HUES64 (cell line): ENCODE data around the gene P3H4.

Experiments used
- H3K27ac ChIP-seq: 2 replicates; pipeline ENCODE4 v1.7.0; 2013; ENCODE audit warnings: low read depth, low read length, inconsistent platforms
- H3K27me3 ChIP-seq: 2 replicates; pipeline ENCODE4 v1.6.1; 2013; ENCODE audit warnings: mild to moderate bottlenecking, low read length; ENCODE audit not compliant: insufficient read depth
- H3K36me3 ChIP-seq: 2 replicates; pipeline ENCODE4 v1.6.1; 2013; ENCODE audit warnings: mild to moderate bottlenecking, low read length; ENCODE audit not compliant: insufficient read depth
- H3K4me1 ChIP-seq: 2 replicates; pipeline ENCODE4 v1.6.1; 2013; ENCODE audit warnings: mild to moderate bottlenecking, low read length, moderate library complexity; ENCODE audit not compliant: insufficient read depth
- H3K4me3 ChIP-seq: 2 replicates; pipeline ENCODE4 v1.5.1; 2013; ENCODE audit warnings: mild to moderate bottlenecking, low read length, moderate library complexity
- H3K9ac ChIP-seq: 2 replicates; pipeline ENCODE4 v1.6.1; 2013; ENCODE audit warnings: mild to moderate bottlenecking, low read depth, low read length
- H3K9me3 ChIP-seq: 2 replicates; pipeline ENCODE4 v1.6.1; 2013; ENCODE audit warnings: low read depth, low read length; ENCODE audit not compliant: insufficient read depth
- WGBS: fragments of 150-250, 120-280 bp; methylation state at CpG from one replicate; pipeline ENCODE4 v1.1.7; 2013; ENCODE audit warnings: missing lambda C conversion rate; 5-methylcytosine and 5-hydroxymethylcytosine counted together

The P3H4 gene

DNA sequence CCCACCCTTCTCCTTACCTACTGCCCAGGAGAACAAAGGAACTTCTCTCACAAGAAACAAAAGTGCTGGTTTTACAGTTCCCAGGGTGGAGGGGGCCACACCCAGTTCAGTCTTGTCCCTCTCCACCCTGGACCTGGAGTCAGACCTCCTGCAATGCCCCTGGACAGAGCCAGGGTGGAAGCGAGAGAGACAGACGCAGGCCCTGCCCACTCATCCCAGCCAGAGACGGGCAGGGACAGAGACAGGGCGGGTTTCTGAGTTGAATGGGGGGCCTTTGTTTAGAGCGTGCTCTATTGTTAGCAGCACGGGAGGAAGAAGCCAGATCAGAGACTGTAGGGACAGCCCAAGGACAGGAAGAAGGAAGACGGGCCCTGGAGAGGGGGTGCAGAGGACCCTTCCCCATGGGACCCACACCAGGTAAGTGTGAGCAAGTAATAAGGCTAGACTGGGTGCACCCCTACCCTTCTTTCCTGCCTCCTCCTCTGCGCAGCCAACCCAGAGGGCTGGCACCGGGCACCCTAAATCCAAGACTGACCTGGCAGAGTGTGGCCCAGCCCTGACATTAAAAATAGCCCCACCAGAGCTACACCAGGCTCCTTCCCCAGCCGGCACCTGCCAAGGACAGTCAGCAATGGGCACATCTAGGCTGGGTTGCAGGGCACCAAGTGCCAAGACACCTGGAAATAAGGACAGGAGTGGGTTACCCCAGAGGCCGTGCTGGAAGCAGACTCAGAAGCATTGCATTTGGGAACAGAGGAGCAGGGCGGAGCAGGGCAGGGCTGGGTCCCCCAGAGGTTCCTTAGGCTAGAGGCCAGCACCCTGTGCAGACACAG lies 36.1 kb downstream of the P3H4 start:
- H3K9ac ChIP-seq: peak overlapping the region; percentile 44
- no peaks in the 10 kb centered on the region for H3K9me3 ChIP-seq
- H3K36me3 ChIP-seq: peaks cover 14% of the 10 kb centered on the region
- 52% methylated on average over 12 of the region's 12 CpGs for WGBS
- peaks cover 45% of the 10 kb centered on the region for H3K4me1 ChIP-seq
- no peaks in the 10 kb centered on the region for H3K27me3 ChIP-seq
- no peak overlapping the region for H3K4me3 ChIP-seq
- H3K27ac ChIP-seq: peak overlapping the region; percentile 73

DNA sequence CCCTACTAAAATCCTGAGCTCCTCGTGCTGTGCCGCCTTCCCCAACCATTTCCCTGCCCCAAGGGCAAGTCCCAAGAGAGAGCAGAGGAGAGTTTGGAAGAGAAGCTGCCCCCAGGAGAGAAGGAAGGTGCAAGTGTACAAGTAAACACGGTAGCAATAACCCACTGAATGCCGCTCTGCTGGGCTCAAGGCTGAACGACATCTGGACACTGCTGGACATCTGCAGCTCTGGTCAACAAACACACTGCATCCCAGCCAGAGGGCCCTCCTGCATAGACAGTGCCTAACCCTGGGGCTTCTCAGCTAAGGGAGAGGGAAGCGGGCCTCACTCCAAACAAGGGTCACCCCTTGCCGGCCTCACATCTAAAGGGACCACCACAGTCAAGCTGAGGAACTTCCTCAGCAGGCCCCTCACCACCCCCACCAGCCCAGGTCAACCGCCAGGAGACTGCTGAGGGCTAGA lies 38.0 kb downstream of the P3H4 start:
- H3K27me3 ChIP-seq: no peaks in the 10 kb centered on the region
- no peaks in the 10 kb centered on the region for H3K9me3 ChIP-seq
- H3K4me1 ChIP-seq: peaks cover 45% of the 10 kb centered on the region
- 60% methylated on average over 7 of the region's 8 CpGs for WGBS
- H3K36me3 ChIP-seq: peaks cover 33% of the 10 kb centered on the region
- peak overlapping the region; percentile 32; the same call in 1 of the 2 replicates for H3K27ac ChIP-seq
- peak overlapping the region; percentile 40; the same call in 1 of the 2 replicates for H3K9ac ChIP-seq
- H3K4me3 ChIP-seq: no peak overlapping the region

DNA sequence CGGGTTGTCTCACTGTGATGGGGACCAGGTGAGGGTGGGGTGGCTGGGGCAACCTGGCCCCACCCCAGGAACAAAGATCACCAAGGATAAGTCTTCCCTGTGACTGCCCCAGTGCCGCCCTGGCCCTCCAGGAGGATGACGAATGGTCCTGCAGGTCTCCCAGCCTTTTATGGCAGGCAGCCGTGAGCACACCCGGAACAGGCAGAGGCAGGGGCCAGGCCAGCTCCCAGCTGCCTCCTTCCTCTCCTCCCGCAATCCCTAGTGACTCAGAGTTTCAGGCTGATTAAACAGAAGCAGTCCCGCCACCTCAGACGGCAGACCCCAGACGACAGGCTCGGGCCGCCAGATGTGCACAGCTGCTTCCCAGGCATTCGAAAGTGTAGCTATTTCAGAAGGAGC lies 38.6 kb downstream of the P3H4 start:
- WGBS: 64% methylated on average over 12 of the region's 12 CpGs
- H3K27me3 ChIP-seq: no peaks in the 10 kb centered on the region
- peak overlapping the region; percentile 24; the same call in 1 of the 2 replicates for H3K9ac ChIP-seq
- H3K4me1 ChIP-seq: peaks cover 45% of the 10 kb centered on the region
- H3K9me3 ChIP-seq: no peaks in the 10 kb centered on the region
- peak overlapping the region; percentile 32 for H3K27ac ChIP-seq
- H3K4me3 ChIP-seq: no peak overlapping the region
- peaks cover 38% of the 10 kb centered on the region for H3K36me3 ChIP-seq

DNA sequence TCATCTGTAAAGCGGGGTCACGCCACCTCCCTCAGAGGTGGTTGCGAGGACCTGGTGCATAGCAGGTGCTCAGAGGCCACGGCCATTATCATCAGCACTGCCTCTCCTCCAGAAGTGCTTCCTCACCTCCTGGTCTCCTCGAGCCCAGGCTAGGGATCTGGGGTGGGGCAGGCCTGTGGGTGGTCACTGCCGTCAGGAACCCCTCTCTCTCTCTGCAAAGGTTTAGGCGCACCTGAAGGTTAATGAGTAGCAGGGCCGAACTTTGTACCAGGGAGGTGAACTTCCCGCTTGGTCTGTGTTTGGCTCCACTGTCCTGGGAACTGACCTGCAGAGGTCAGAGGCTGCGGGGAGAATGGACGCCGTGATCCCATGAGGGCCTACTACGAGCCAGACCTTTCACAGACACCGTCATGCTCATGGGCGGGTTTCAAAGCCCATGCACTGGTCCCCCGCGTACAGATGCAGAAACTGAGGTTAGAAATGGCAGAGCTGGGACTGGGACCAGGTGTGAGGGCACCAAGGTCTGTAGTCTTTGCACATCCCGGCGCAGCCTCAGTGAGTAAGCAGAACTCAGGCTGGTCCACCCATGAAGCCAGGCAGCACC lies 39.1 kb downstream of the P3H4 start:
- H3K27ac ChIP-seq: peak overlapping the region; percentile 49
- H3K27me3 ChIP-seq: no peaks in the 10 kb centered on the region
- peaks cover 40% of the 10 kb centered on the region for H3K36me3 ChIP-seq
- 94% methylated on average over 19 of the region's 19 CpGs for WGBS
- H3K4me3 ChIP-seq: no peak overlapping the region
- H3K4me1 ChIP-seq: peaks cover 41% of the 10 kb centered on the region
- H3K9ac ChIP-seq: peak overlapping the region; percentile 24; the same call in 1 of the 2 replicates
- no peaks in the 10 kb centered on the region for H3K9me3 ChIP-seq

DNA sequence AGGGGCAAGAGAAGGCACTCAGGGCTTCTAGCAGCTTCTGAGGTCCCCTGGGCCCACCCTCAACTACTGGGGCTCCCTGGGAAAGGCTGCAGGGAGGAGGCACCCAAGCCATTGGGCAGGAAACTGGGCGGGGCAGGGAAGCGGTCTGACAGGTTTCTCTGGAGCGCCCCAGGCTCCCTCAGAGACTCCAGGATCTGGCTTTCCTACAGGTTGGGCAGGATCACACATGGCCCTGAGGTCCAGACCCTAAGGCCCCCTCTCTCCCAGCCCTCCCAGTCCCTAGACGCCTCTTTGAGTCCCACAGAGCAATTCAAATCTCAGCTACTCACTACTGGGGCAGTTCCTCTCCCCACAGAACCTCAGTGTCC lies 39.5 kb downstream of the P3H4 start:
- Histone ChIP-seq H3K4me1 (peaks cover 36% of the 10 kb centered on the region), H3K4me3 (no peak overlapping the region), H3K9me3 (no peaks in the 10 kb centered on the region), H3K27me3 (no peaks in the 10 kb centered on the region), H3K9ac (peak overlapping the region; percentile 24; the same call in 1 of the 2 replicates), H3K27ac (peak overlapping the region; percentile 49), H3K36me3 (peaks cover 45% of the 10 kb centered on the region)
- 84% methylated on average over 4 of the region's 4 CpGs for WGBS

DNA sequence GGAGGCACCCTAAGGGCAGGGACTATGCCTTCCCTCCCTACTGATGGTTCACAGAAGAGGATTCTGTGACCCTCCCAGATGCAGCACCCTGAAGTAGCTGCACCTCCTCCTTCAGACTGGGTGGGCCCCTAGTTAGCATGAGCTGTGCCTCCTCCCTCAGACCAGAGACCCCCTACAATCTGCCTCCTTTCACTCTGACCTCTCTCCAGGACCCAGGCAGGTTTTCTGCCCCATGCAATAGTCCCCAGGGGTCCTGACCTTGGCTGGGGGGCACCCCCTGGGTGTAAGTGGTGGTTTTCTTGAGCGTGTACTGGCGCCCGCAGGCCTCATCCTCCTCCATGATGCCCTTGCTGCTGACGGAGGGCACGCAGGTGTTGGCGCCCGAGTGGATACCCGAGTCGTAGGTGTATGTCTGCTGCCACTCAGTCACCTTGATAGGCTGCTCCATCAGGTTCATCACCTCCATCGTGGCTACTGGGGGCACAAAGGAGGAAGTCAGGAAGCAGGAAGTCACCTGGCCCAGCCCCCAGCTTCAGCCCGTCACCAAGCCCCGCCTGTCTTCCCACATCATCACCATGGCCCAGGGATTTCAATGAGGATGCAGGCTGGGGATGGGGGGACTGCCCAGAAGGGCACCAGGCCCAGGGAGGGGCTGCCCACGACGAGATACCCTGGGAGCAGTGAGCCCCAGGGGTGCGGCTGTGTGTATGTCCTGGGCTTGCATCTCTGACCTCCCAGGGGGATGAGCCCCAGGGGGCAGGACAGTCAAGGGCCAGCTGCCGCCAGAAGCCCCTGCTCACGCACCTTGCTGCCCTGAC lies 40.2 kb downstream of the P3H4 start:
- H3K4me1 ChIP-seq: peaks cover 35% of the 10 kb centered on the region
- H3K27ac ChIP-seq: peak overlapping the region; percentile 49; the same call in 1 of the 2 replicates
- peaks cover 51% of the 10 kb centered on the region for H3K36me3 ChIP-seq
- no peaks in the 10 kb centered on the region for H3K9me3 ChIP-seq
- 91% methylated on average over 17 of the region's 17 CpGs for WGBS
- H3K9ac ChIP-seq: no peak overlapping the region
- H3K27me3 ChIP-seq: no peaks in the 10 kb centered on the region
- H3K4me3 ChIP-seq: no peak overlapping the region

DNA sequence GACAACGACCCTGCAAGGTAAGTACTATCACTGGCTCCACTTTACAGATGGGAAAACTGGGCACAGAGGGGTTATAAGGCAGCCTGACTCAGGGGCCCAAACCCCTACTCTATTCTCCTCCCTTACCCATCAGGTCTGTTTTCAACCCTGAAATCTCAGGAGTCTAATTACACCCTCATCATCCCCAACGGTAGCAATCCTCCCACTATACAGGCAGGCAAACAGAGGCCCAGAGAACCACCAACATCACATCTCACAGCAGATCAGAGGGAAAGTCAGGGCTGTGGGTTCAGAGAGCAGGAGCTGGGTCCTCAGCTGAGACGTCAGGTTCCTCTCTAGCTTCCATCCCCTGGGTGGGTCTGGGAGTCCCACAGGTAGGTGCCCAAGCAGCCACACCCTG lies 41.8 kb downstream of the P3H4 start:
- peaks cover 65% of the 10 kb centered on the region for H3K36me3 ChIP-seq

DNA sequence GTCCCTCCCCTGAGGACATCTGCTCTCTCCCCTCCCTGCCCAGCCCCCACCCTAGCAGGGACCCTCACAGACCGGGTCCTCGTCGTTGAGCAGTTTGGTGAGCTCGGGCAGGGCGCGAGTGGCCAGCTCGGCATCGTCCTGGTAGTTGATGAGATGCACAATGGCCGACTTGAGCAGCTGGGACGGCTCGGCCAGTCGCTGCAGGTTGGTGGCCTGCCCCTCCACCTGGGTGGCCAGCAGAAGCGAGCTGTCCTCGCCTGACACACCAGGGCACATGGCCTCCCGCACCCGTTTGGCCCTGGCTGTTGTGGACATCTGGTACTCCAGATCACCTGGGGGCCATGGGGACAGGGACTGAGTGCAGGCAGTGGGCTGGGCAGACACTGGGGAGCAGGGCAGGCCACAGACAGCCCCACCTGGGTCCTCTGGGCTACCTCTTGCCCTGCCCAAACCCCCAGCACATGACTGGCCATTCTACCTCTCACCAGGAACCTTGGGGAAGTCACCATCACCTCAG lies 42.3 kb downstream of the P3H4 start:
- peaks cover 70% of the 10 kb centered on the region for H3K36me3 ChIP-seq
- no peaks in the 10 kb centered on the region for H3K9me3 ChIP-seq
- no peaks in the 10 kb centered on the region for H3K27me3 ChIP-seq
- no peak overlapping the region for H3K27ac ChIP-seq
- H3K4me1 ChIP-seq: peaks cover 21% of the 10 kb centered on the region
- WGBS: 94% methylated on average over 16 of the region's 16 CpGs
- H3K4me3 ChIP-seq: no peak overlapping the region
- H3K9ac ChIP-seq: no peak overlapping the region

More for the DNA sequence above, 41.8 kb downstream of the P3H4 start:
- no peaks in the 10 kb centered on the region for H3K9me3 ChIP-seq
- H3K9ac ChIP-seq: no peak overlapping the region
- H3K4me3 ChIP-seq: no peak overlapping the region
- no peak overlapping the region for H3K27ac ChIP-seq
- H3K4me1 ChIP-seq: peaks cover 22% of the 10 kb centered on the region
- H3K27me3 ChIP-seq: no peaks in the 10 kb centered on the region
- WGBS: 94% methylated on average over 3 of the region's 3 CpGs

DNA sequence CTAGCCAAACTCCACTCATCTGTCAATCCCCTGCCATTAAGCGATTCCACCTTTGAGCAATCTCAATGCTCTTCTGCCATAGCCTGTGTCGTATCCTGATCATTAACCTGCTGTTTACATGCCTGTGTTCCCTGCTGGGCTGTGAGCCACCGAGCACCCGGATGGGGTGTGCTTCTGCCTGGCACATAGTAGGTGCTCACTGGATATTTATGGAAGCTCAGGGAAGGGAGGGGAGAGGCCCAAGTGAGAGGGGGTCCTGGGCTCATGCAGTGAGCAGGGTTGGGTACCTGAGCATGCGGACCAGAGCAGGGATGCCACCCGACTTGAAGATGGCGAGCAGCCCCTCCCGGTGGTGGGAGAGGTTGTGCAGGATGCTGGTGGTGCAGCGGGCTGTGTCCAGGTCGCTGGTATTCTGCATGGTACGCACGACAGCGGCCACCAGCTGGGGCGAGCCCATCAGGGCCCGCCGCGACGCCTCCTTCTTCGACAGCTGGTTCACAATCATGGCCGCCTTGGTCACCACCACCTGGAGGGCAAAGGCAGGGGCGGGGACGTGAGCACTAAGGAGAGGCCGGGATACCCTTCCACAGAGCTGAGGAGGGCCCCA lies 43.0 kb downstream of the P3H4 start:
- H3K9ac ChIP-seq: no peak overlapping the region
- H3K9me3 ChIP-seq: no peaks in the 10 kb centered on the region
- WGBS: 96% methylated on average over 23 of the region's 23 CpGs
- H3K27ac ChIP-seq: no peak overlapping the region
- H3K36me3 ChIP-seq: peaks cover 74% of the 10 kb centered on the region
- H3K4me3 ChIP-seq: no peak overlapping the region
- H3K27me3 ChIP-seq: no peaks in the 10 kb centered on the region
- H3K4me1 ChIP-seq: peaks cover 19% of the 10 kb centered on the region

DNA sequence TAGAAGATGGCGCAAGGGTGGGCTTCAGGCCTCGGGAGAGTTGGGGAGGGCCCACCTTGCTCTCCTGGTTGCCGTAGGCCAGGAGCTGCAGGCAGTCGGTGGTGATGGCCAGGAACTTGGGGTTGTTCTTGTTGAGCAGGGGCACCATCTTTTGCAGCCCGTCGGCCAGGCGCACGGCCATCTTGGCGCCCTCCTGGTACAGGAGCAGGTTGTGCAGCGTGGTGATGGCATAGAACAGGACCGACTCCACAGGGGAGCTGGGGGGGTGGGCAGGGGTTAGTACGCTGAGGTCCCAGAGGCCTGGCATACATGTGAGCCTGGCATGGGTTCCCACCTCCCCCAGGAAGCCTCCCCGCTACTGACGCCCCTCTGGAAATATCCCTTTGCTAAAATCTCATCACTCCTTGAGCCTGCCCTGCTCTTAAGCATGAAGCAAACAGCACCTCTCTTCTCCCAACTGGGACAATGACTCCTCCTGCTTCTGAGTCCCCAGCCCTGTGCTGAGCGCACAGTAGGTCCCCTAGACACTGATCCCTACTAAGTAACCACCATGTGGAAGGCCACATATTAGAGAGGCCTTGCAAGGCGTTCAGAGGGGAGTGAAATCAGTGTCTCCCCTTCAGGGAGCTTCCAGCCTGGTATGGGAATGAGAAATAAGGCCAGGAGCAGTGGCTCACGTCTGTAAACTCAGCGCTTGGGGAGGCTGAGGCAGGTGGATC lies 44.3 kb downstream of the P3H4 start:
- H3K27me3 ChIP-seq: no peaks in the 10 kb centered on the region
- 96% methylated on average over 18 of the region's 18 CpGs for WGBS

More for the DNA sequence above, 44.3 kb downstream of the P3H4 start:
- no peaks in the 10 kb centered on the region for H3K9me3 ChIP-seq
- H3K4me3 ChIP-seq: no peak overlapping the region
- H3K9ac ChIP-seq: no peak overlapping the region
- H3K4me1 ChIP-seq: peaks cover 8% of the 10 kb centered on the region
- H3K27ac ChIP-seq: no peak overlapping the region
- H3K36me3 ChIP-seq: peaks cover 83% of the 10 kb centered on the region
